Caco-2 (cell line): ENCODE measurements around the gene PPP1R9A. TPM values are rescaled to one million over a fixed set of nuclear protein-coding genes. Genes with fewer than 3 reads are reported as not detected.

ENCODE experiments used
- BruUV-seq: library from RNA; stranded (reverse); fragments of 400-500 nt; replicated peaks from 2 replicates; lab custom pipeline; 2021; lab: Mats Ljungman, UMichigan
- CTCF ChIA-PET: fragments of 300-600 bp; sonication (Branson Sonifier 250); formaldehyde crosslinking; loops from one replicate; lab custom pipeline; 2022; ENCODE audit warnings: antibody characterized with exemption; lab: Charles Lee
- POLR2A ChIA-PET: fragments of 300-600 bp; sonication (Branson Sonifier 250); formaldehyde crosslinking; loops from one replicate; lab custom pipeline; 2022; ENCODE audit warnings: antibody characterized with exemption; lab: Charles Lee
- DNase-seq, 2 experiments: peaks; one replicate each; pipeline versions ENCODE4 v3.0.0 to v3.0.0-alpha.2; 2020 to 2022
- H3K27me3 ChIP-seq: replicated peaks from 2 replicates; pipeline ENCODE4 v1.6.0; 2011; ENCODE audit warnings: low read length; ENCODE audit not compliant: control insufficient read depth, insufficient read depth
- H3K36me3 ChIP-seq: 2 replicates; pipeline ENCODE4 v1.5.1; 2011; ENCODE audit warnings: low read length; ENCODE audit not compliant: control insufficient read depth, insufficient read depth
- H3K4me1 ChIP-seq: fragments of 250-450 bp; sonication (Bioruptor Pico); 2 replicates; pipeline ENCODE4 v1.5.1; 2020; ENCODE audit warnings: mild to moderate bottlenecking
- H3K4me3 ChIP-seq: 2 replicates; pipeline ENCODE4 v1.5.1; 2011; ENCODE audit warnings: low read depth, mild to moderate bottlenecking, control low read depth, low read length
- H3K9me3 ChIP-seq: fragments of 250-450 bp; sonication (Bioruptor Pico); 2 replicates; pipeline ENCODE4 v1.5.1; 2020; ENCODE audit warnings: mild to moderate bottlenecking, moderate library complexity
- H3K27ac Mint-ChIP-seq: one replicate; pipeline ENCODE4 v1.8.0; 2022; ENCODE audit warnings: mixed read lengths; ENCODE audit not compliant: unreplicated experiment
- H3K27me3 Mint-ChIP-seq: one replicate; pipeline ENCODE4 v1.8.0; 2022; ENCODE audit warnings: mixed read lengths; ENCODE audit not compliant: insufficient read depth, unreplicated experiment
- H3K36me3 Mint-ChIP-seq: one replicate; pipeline ENCODE4 v1.8.0; 2022; ENCODE audit warnings: mild to moderate bottlenecking, mixed read lengths; ENCODE audit not compliant: insufficient read depth, unreplicated experiment
- H3K4me1 Mint-ChIP-seq: one replicate; pipeline ENCODE4 v1.8.0; 2022; ENCODE audit warnings: low read depth, mixed read lengths; ENCODE audit not compliant: unreplicated experiment
- H3K4me3 Mint-ChIP-seq: one replicate; pipeline ENCODE4 v1.8.0; 2022; ENCODE audit warnings: mild to moderate bottlenecking, moderate library complexity, mixed read lengths; ENCODE audit not compliant: unreplicated experiment
- H3K9me3 Mint-ChIP-seq: one replicate; pipeline ENCODE4 v1.8.0; 2022; ENCODE audit warnings: mixed read lengths; ENCODE audit not compliant: unreplicated experiment
- CTCF ChIP-seq, 2 experiments: fragments of 200-600 bp in 1 of 2; IDR thresholded peaks; 1 replicate in 1 of 2; 2 replicates in 1 of 2; pipeline versions ENCODE4 v1.5.1 to v1.8.0; 2011 to 2022; ENCODE audit warnings: antibody characterized with exemption in 1 of 2, control low read depth in 1 of 2, inconsistent platforms in 1 of 2, low read depth in 1 of 2, low read length in 1 of 2, mild to moderate bottlenecking in 1 of 2, moderate library complexity in 1 of 2; ENCODE audit not compliant: insufficient read depth in 1 of 2, severe bottlenecking in 1 of 2, unreplicated experiment in 1 of 2
- intact Hi-C: fragments of 100-400 bp; cut with micrococcal nuclease; formaldehyde crosslinking; loops from one replicate; pipeline ENCODE4 v1.10.0; 2022; ENCODE audit not compliant: unreplicated experiment
- total RNA-seq: library from RNA; stranded (reverse); gene quantifications from 2 replicates; pipeline ENCODE4 v1.2.3, GENCODE V29; 2022

The PPP1R9A gene
- total RNA-seq, 1 experiment from 2014 or later, result 37.4 TPM

- BruUV-seq, result no TSS peak
- Histone ChIP-seq H3K9me3 (no peaks in the 10 kb centered on the region), H3K36me3 (no peaks in the 10 kb centered on the region), H3K4me1 (no peaks in the 10 kb centered on the region), H3K27me3 (no peaks in the 10 kb centered on the region), H3K4me3 (no peak overlapping the region)
- TF ChIP-seq CTCF (IDR thresholded peaks at IDR 0.05; ENCODE audit: insufficient read depth in 1 of 2, low read depth in 1 of 2, low read length in 1 of 2, severe bottlenecking in 1 of 2, unreplicated experiment in 1 of 2), result no peak
- no peak for DNase-seq
- ChIA-PET POLR2A (no interaction called here), CTCF (no interaction called here)
- no peak overlapping the region for H3K27ac Mint-ChIP-seq
- no peaks in the 10 kb centered on the region for H3K27me3 Mint-ChIP-seq
- no peaks in the 10 kb centered on the region for H3K36me3 Mint-ChIP-seq
- H3K9me3 Mint-ChIP-seq, result no peaks in the 10 kb centered on the region
- no peak overlapping the region for H3K4me3 Mint-ChIP-seq
- H3K4me1 Mint-ChIP-seq, result no peaks in the 10 kb centered on the region
- intact Hi-C loops, result no loop called here
Observed at GRCh38 chr7:95113590-95113989, 206.2 kb downstream of the PPP1R9A start.

GRCh38 chr7:95126053-95126709 is 218.8 kb downstream of the PPP1R9A start:
- intact Hi-C loops, result no loop called here
- H3K36me3 Mint-ChIP-seq, result no peaks in the 10 kb centered on the region
- Histone ChIP-seq H3K27me3 (no peaks in the 10 kb centered on the region), H3K36me3 (no peaks in the 10 kb centered on the region), H3K9me3 (no peaks in the 10 kb centered on the region), H3K4me1 (no peaks in the 10 kb centered on the region), H3K4me3 (no peak overlapping the region)
- no peaks in the 10 kb centered on the region for H3K27me3 Mint-ChIP-seq
- H3K4me1 Mint-ChIP-seq, result peaks cover 7% of the 10 kb centered on the region
- no peak for DNase-seq
- ChIA-PET POLR2A (no interaction called here), CTCF (no interaction called here)
- no peak for TF ChIP-seq CTCF (IDR thresholded peaks at IDR 0.05; ENCODE audit: insufficient read depth in 1 of 2, low read depth in 1 of 2, low read length in 1 of 2, severe bottlenecking in 1 of 2, unreplicated experiment in 1 of 2)
- no peak overlapping the region for H3K27ac Mint-ChIP-seq
- H3K9me3 Mint-ChIP-seq, result no peaks in the 10 kb centered on the region
- BruUV-seq, result no TSS peak
- H3K4me3 Mint-ChIP-seq, result no peak overlapping the region

GRCh38 chr7:95132500-95132899 is 225.1 kb downstream of the PPP1R9A start:
- no peak for TF ChIP-seq CTCF (IDR thresholded peaks at IDR 0.05; ENCODE audit: insufficient read depth in 1 of 2, low read depth in 1 of 2, low read length in 1 of 2, severe bottlenecking in 1 of 2, unreplicated experiment in 1 of 2)
- no peaks in the 10 kb centered on the region for H3K9me3 Mint-ChIP-seq
- H3K4me3 ChIP-seq, result no peak overlapping the region
- peaks cover 5% of the 10 kb centered on the region; the same call in 1 of the 2 replicates for H3K4me1 ChIP-seq
- H3K27me3 Mint-ChIP-seq, result no peaks in the 10 kb centered on the region
- no peaks in the 10 kb centered on the region for H3K4me1 Mint-ChIP-seq
- DNase-seq, result no peak
- ChIA-PET CTCF (no interaction called here), POLR2A (no interaction called here)
- H3K36me3 Mint-ChIP-seq, result no peaks in the 10 kb centered on the region
- H3K36me3 ChIP-seq, result no peaks in the 10 kb centered on the region
- intact Hi-C loops, result no loop called here
- no TSS peak for BruUV-seq
- no peak overlapping the region for H3K27ac Mint-ChIP-seq
- no peak overlapping the region for H3K4me3 Mint-ChIP-seq
- no peaks in the 10 kb centered on the region for H3K27me3 ChIP-seq
- H3K9me3 ChIP-seq, result peaks cover 4% of the 10 kb centered on the region; the same call in 1 of the 2 replicates
